GM18519 (cell line): ENCODE data around the gene CPSF3.

Source experiments
- ATAC-seq: cut with Tn5 transposase; IDR thresholded peaks from one replicate; pipeline ENCODE4 v1.9.1; 2021; ENCODE audit warnings: mild to moderate bottlenecking, moderate library complexity; ENCODE audit not compliant: unreplicated experiment, low FRiP score

The CPSF3 gene

DNA sequence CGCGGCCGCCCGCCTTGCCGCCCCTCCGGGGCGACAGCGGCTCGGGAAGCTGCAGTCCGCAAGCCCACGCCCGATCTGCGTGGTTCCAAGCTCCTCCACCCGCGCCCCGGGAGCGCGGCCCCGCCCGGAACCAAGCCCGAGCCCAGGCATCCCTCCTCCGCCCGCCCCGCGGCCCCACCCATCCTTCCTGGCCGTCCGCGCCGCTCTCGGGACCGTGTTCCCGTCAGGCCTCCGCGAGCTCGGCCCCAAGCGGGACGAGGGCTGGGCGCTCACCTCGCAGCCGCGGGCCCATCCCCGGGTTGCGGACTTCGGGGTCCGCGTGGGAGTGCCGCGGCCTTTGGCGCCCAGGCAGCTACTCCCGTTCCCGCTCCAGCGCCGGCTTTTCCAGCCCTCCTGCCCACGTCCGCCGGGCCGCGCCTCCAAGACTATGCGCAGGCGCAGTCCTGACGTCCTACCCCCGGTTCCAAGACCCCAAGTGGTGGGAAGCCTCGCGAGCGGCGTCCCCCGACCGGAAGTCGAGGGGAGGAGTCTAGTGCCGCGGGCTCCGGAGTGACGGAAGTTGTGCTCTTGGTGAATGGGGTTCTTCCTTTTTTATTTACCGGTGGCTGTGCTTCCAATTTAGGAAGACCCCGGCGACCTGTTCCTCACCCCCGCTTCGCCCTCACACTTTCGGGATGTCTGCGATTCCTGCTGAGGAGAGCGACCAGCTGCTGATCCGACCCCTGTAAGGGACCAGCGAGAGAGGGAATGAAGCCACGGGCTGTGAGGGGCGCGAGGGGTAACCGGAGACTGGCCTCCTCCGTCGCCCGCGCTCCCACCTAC is at the start of gene CPSF3, which contains the start of gene ITGB1BP1:
Gene CPSF3 (plus strand): TSS at position 555 of the 822 bp plus-strand sequence. CDS start 120 bp downstream, at position 675.
Gene ITGB1BP1 (minus strand): TSS at position 429 of the 822 bp plus-strand sequence. CDS start 4,831 bp downstream, outside the sequence.
- ATAC-seq: peak; percentile 63

DNA sequence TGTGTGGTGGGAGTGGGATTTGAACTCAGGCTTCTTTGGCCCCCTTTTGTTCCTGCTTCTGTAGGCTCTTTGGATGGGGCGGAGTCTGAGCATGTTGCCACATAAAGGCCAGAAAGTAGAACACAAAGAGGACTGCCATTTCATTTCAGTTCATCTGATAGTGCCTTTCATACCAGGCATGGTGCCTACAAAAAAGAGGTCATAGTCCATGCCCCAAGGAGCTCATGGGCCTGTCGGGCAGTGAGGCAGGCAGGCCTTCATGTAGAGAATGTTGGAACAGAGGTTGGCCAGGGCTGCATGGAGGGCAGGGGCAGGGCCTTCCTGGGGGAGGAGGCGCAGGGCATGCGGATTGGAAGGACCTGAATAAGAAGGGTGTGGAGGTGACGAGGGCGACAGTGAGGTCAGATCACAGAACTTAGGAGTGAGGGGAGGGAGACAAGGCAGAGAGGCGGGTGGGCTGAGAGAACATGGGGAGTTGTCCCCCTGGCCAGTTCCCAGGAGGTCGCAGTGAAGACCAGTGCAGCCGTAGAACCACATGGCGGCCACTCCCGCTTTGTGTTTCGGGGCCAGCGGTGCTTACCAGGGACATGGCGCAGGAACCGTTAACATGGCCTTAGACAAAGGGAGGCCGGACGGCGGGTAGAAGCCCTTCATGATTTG is 49.3 kb upstream of the CPSF3 start:
- no peak for ATAC-seq

DNA sequence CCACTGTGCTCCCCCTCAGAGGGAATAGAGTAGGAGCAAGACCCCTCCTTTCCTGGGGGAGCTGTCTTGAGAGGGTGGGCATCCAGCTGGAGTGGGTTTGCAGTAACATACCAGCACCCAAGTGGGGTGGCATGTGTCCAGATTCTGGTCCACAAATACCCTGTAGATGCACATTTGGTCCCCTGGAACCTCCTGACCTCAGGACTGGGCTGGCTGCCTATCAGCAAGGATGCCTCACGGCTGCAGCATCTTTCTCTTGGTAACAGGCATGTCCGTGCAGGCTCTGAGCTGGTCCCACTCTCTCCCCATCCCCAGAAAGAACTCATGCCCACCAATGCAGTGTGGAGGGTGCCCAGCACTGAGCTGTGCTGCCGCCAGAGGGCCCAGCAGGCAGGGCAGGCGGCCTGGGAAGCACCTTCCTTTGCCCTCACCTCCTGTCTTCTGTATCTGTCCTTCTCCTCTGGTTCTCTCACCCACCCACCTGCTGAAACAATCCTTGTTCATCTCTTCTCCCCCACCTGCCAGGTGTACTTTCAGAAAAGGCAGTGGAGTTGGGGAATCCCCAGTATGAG is 47.5 kb upstream of the CPSF3 start:
- no peak for ATAC-seq

DNA sequence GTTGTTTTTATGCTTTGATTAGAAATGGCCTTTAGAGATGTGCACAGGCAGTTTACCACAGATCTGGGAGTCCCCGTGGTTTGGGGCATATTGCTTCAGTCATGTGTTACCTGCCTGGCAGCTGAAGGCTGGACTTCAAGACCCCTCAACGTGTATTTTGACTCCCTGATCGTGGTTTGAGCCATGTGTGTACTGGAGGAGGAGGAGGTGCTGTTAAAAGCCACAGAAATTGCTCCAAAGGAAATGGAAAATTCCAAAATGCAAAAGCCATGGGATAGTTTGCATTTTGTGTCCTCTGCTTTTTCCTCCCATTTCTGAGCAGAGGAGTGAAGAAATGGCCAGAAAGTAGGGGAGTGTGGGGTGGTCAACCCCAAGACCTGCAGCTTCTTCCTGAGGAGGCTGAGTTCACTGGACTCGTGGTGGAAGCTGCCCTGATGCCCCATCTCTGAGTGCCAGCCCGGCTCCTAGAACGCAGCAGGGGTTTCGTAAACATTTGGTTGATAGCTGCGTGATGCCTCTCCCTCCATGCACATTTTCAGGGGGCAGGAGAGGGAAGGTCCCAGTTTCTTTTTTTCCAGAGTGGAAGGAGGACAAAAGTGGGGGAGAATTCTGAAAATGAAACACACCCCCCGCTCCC is 45.9 kb upstream of the CPSF3 start:
- no peak for ATAC-seq

DNA sequence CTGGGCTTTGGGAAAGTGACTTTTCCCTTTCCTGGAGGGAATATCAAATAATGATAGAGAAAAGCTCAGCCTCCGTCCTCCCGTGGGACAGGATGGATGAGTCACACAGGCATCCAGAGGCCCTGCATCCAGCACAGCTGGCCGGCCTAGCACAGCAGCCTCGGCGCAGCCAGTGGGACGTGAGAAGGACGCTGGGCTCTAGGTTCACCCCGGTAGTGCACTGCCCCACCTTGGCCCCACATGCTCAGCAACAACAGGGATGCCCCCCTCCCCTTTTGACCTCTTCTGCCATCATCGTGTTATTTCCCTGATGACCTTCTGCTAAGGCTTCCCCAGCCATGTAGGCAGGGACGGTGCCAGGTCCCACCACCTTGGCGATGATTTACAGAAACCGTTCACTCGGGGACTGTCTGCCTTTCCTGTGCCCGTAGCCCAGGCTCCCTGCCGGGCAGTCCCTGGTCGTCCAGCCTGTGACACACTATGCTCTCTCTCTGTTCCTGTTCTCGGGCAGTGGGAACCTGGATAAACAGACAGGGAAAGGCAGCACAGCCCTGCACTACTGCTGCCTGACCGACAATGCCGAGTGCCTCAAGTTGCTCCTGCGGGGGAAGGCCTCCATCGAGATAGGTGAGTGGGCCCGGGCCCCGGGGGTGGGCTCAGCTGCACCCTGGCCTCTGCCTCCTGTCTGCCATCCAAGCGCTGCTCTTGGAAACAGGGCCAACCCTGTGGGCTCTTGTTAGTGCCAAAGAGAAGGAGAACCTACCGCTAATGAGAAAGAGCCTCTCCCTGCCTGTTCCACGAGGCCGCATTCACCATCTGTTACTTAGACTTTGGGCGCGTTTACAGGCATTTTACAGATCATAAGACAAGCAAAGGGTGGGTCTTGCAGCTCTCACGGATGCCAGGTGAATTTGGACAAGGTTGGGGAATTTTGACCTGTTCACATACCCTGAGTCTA is 44.7 kb upstream of the CPSF3 start:
- ATAC-seq: no peak

DNA sequence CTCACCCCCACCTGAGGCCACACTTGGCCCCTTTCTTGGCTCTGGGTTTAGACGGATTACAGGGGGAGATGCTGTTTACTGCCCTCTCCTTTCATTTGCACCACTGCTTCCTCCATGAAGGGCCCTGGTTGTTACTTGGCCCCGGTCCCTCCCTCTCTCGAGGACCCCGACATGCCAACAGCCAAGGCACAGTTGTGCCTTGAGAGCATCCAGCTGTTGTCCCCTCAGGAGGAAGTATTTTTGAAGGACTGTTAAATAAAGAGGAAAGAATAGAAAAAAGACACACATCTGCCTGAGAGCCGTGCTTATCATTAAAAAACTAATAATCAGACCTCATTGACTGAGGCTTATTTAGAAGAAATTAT is 44.1 kb upstream of the CPSF3 start:
- no peak for ATAC-seq

DNA sequence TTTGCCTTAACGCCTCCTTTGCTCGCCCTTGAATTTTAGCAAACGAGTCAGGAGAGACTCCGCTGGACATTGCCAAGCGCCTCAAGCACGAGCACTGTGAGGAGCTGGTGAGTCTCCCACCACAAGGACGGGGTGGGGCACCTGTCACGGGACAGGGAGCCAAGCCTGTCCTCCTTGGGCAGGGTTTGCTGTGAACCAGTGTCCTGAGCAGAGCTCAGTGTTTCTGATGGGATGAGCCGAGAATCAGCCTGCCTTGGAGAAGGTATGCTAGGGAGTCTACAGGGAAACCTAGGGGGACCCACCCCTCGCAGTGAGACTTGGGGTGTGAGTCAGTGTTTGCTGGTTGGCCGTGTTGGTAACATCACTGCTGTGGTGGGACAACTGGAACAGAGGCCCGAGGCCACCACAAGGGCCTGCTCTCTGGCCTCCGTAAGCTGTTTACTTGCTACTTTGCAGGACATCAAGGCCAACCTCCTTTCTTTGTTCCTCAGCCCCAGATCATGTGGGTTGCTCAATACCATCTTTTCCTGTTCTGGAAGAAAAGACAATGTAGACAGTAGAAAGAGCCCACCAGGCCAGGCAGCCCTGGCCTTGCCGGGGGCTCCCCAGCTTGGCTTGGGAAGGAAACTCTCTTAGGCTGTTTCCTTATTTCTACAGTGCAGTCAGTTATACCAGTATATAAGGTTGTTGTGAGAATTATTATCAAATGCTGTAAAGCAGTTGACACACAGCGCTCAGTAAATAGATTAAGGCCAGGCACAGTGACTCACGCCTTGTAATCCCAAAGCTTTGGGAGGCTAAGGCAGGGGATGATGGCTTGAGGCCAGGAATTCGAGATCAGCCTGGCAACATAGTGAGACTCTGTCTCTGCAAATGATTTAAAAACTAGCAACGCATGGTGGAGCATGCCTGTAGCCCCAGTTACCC is 42.5 kb upstream of the CPSF3 start:
- no peak for ATAC-seq

DNA sequence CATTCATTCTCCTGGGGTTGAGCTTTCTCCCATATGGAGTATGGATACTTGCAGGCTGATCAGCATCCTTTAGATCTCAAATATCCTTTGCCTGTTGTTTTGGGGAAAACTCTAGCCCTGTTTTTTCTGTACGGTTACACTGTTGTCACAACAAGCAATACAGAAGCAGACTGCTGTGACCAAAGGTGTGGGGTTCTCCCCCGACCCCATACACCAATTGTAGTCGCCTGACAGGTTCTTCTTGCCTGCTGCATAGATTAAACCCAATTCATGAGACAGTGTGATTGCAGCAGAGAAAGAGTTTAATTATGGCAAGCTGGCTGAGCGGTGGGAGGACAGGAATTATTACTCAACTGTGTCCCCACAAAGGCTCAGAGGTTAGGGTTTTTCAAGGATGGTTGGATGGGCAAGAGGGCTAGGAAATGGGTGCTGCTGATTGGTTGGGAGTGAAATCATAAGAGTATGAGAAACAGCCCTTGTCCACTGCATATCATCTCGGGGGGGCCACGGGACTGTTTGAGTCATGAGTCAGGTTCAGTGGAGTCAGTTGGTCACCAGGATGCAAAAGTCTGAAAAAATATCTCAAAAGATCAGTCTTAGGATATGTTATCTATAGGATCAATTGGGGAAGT is 40.7 kb upstream of the CPSF3 start:
- ATAC-seq: no peak

DNA sequence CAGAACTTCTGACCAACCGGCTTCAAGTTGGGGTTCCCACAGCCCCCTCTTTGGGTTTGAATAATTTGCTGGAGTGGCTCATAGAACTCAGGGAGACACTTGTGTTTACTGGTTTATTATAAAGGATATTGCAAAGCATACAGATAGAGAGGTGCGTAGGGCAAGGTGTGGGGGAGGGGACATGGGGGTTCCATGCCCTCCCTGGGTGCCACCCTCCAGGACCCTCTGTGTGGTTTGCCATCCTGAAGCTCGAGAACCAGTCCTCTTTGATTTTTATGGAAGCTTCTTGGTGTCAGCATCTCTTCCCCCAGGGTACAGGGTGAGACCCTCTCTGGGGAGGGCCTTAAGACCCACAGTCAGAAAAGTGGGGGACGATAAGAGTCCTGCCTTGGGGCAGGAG is 38.9 kb upstream of the CPSF3 start:
- ATAC-seq: no peak

DNA sequence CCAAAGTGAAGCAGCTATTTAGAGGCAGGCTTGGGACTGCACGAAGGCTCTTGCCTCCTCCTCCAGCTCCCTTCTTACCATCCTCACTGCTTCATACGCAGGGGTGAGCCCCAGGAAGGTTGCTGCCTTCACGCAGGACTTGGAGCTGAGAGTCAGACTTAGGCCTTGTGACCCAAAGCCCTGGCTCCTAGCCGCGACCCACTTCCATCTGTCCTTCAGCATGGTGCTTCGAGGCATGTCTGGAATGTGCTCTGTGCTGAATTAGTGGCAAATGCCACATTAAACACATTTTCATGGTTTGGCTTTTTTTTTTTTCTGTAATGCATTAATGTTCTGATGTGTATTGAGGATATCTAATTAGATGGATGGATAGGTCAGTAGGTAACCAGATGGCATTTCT is 37.6 kb upstream of the CPSF3 start:
- ATAC-seq: no peak

DNA sequence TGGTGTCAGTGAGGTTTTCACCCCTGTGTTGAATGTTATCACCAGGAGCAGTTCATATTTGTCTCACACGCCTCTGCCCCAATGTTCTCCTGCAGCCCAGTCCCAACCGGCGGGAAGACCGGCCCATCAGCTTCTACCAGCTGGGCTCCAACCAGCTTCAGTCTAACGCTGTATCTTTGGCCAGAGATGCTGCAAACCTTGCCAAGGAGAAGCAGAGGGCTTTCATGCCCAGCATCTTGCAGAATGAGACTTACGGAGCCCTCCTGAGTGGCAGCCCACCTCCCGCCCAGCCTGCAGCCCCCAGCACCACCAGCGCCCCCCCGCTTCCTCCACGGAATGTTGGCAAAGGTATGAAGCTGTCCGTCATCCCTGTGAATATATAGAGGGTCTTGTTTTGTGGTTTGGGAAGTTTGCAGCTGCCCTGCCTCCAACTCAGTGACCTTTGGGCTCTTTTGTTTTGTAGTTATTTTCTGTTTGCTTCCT is 35.2 kb upstream of the CPSF3 start:
- no peak for ATAC-seq

DNA sequence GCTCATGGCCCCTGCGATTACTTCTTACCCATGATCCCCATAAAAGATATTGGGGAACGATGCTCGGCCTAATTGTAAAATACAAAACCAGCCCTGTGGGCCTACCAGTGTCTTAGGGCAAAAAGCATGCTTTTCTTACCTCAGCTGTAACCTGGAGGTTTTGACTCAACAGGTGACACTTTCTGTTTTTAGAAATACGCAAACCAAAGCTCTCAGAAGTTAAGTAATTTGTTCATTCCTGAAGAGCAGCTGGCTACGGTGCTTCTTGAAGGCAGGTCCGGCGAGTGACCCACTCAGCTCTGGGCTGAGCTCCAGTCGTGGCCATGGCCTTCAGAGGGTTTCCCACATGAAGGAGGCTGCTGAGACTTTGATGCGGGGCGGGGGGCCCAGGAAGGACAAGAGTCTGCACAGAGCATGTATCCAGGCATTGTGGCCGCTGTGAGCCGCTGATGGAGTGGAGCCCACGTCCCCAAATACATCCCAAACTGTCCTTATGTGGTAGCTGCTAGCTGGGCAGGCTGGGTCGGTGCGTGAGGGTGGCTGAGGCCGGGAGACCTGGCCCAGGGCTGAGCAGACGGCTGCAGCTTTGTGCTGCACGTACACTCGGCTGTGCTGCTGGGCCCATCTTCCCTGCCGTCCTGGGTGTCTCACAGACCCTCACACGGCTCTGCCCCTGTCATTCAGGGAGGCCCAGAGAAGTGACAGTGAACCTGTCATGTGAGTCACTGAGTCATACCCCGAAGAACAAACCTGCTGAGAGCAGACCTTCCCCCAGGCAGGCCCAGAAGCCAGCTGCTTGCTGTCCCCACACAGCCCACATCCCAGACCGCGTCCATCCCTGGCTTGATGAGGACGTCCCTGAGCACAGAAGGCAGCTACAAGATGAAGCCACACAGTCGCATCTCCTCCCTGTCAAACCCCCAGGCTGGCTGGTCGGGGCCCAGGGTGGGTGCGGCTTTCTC is 34.2 kb upstream of the CPSF3 start:
- ATAC-seq: no peak

DNA sequence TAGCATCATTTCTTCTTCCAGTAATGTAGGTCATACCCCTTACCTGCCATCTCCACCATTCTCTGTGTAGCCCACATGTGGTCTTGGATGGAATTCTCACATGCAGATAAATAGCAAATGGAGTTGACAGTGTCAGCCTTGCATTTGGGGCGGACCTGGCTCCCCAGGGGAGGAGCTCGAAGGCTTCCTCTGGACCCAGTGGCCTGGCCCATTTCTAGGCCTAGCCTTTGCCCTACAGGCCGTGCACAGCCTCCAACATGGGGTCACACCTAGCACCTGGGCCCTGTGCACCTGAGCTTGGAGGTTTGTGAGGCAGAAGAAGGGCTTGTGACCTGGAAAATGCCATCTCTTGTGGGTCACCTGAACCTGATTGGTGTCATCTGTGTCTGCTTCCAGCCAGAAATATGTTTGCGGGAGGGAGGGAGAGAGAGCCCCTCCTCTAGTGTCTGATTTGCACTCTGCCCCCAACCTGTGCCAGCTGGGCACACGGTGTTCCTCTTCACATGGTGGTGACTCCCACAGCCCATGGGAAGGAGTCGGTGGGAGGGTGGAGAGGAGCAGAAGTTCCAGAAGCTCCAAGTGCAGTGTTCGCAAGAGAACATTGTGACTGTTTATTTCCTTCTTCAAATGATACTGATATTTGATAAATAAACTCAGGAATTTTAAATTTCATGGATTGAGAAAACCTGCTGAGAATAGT is 33.2 kb upstream of the CPSF3 start:
- no peak for ATAC-seq

DNA sequence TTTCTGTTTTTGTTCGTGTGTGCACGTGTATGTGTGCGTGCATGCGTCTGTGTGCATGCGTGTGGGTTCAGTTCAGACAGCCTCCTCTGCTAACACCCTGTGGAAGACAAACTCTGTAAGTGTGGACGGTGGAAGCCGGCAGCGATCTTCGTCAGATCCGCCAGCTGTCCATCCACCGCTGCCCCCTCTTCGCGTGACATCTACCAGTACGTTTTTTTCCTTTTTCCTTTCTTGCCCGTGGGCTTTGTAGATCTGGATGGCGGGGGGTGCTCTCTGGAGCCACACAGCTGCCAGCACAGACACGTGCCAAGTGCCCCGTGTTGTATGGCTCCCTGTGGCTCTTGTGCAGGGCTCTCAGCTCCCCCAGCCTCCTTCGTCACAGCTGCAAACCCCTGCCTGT is 32.5 kb upstream of the CPSF3 start:
- ATAC-seq: no peak

DNA sequence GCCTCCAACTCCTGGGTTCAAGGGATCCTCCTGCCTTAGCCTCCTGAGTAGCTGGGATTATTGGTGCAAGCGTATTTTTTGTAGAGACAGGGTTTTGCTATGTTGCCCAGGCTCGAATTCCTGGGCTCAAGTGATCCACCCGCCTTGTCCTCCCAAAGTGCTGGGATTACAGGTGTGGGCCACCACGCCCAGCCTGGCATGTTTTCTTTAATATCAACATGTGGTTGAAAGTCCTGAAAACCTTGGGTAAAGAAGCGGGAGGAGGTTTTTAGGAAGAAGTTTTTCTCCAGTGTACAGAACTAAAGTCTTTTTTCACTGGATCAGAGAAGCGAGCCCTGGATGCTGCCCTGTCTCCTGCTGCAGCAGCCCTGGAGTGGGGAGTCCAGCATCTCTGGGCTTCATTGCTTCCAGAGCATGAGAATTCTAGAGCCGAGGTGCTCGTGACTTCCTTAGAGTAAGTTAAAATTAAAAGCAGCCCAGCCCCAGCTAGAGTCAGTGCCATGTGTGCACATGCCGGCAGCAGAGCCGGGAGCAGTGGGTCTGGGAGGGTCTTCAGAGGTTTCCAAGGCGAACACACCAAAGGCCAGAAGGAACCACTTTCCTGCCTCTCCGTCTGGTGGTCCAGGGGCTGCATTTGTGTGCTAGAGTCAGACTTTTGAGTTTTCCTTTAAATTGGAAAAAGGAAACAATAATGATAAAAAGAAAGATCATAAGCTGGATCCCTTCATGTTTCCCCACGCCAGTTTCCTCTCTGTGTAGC is 31.3 kb upstream of the CPSF3 start:
- no peak for ATAC-seq
